Astrocyte of the spinal cord (primary cell): ENCODE data around the gene CD99L2.

ENCODE experiments used
- DNase-seq: peaks from one replicate; pipeline ENCODE4 v3.0.0; 2011; ENCODE audit warnings: low read depth, low spot score
- H3K4me3 ChIP-seq: 2 replicates; pipeline ENCODE4 v1.5.1; 2011; ENCODE audit warnings: low read depth, mild to moderate bottlenecking, low read length, moderate library complexity
- in situ Hi-C: cut with HindIII; loops from 2 replicates; pipeline ENCODE4 v1.10.0; 2017; ENCODE audit warnings: low sequenced_read_pairs
- TF ChIP-seq, protein P1 (sequence below): IDR thresholded peaks from 2 replicates; pipeline ENCODE4 v1.5.1; 2012; ENCODE audit warnings: low read depth, mild to moderate bottlenecking, low read length, inconsistent platforms

CD99L2 gene

DNA sequence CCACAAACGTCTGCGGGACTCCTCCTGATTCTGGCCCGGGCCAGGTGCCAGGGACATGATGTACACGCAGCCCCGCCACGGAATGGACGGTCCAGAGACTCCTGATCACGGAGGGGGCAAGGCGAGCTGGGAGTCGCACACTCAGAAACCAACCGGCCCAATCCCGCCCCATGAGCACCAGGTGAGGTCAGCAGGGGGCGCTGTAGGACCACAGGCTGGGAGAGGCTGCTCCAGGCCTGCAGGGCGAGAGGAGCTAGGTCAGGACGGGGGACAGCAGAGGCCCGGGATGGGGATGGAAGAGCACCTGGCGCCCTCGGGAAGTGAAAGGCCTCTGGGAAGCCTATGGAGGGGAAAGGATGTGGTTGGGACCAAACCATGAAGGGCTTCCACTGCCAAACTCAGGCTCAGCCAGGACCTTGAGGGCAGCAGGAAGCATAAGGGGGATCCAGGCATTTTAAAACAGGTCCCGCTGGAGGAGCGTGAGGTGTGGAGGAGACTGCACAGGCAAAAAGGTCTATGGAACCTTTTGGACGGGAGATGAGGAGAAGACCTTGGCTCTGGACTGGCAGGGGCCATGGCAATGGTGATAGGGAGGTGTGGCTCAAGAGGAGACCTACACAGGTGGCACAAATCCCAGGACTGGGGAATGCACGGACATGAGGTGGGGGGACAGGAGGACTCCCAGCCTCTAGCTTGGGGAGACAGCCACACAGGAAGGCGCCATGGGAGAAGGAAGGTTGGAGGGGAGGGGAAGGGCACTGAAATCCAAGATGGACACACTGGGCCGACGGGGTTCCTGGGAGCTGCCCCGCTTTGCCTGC, 126.1 kb downstream of the CD99L2 start:
- H3K4me3 ChIP-seq, result no peak overlapping the region
- peak; percentile 50 for DNase-seq
- TF ChIP-seq, protein P1, sequence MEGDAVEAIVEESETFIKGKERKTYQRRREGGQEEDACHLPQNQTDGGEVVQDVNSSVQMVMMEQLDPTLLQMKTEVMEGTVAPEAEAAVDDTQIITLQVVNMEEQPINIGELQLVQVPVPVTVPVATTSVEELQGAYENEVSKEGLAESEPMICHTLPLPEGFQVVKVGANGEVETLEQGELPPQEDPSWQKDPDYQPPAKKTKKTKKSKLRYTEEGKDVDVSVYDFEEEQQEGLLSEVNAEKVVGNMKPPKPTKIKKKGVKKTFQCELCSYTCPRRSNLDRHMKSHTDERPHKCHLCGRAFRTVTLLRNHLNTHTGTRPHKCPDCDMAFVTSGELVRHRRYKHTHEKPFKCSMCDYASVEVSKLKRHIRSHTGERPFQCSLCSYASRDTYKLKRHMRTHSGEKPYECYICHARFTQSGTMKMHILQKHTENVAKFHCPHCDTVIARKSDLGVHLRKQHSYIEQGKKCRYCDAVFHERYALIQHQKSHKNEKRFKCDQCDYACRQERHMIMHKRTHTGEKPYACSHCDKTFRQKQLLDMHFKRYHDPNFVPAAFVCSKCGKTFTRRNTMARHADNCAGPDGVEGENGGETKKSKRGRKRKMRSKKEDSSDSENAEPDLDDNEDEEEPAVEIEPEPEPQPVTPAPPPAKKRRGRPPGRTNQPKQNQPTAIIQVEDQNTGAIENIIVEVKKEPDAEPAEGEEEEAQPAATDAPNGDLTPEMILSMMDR, result peak; percentile 73
- in situ Hi-C loops, result loop anchor here (25.0 kb wide), 1 partner anchor 315 kb away; no protein-coding TSS in a partner anchor

DNA sequence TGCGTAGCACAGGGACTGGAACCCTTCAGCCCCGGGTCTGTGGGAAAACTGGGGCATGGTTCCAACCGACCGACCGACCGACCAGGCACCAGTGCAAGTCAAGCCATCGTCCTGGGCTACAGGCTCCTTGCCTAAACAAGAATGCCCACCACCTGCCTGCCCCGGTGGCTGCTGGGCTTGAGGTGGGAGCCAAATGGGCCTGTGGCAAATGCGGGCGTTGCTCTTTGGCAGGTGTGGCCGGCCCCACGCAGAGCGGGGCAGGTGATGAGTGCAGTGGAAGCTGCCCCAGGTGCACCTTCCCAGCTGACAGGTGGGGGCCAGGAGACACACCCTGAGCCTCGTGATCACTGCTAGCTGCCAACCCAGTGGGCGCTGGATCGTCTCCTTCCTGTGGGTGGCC, 127.4 kb downstream of the CD99L2 start:
- H3K4me3 ChIP-seq, result no peak overlapping the region
- TF ChIP-seq, protein P1, result no peak
- DNase-seq, result no peak
- in situ Hi-C loops, result loop anchor here (25.0 kb wide), 1 partner anchor 316 kb away; no protein-coding TSS in a partner anchor

DNA sequence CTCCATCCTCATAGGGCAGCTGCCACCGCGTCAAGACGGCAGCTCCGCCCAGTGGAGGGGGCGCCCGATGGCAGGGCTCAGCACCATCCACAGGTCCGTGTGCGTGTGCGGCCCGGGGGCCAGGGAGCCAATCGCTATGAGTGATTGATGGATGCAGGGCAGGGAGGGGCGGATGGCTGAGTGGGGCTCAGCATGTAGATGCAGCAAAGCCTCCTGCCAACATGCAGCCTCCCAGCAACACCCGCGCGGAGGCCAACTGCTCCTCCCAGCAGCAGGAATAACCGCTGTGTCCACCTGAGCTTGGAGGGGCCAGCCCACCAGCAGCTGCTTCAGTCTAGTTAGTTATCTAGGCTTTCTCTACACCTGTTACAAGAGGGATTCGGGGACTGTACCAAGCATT, 127.8 kb downstream of the CD99L2 start:
- TF ChIP-seq, protein P1, result no peak
- H3K4me3 ChIP-seq, result no peak overlapping the region
- DNase-seq, result no peak
- in situ Hi-C loops, result loop anchor here (25.0 kb wide), 1 partner anchor 317 kb away; no protein-coding TSS in a partner anchor

DNA sequence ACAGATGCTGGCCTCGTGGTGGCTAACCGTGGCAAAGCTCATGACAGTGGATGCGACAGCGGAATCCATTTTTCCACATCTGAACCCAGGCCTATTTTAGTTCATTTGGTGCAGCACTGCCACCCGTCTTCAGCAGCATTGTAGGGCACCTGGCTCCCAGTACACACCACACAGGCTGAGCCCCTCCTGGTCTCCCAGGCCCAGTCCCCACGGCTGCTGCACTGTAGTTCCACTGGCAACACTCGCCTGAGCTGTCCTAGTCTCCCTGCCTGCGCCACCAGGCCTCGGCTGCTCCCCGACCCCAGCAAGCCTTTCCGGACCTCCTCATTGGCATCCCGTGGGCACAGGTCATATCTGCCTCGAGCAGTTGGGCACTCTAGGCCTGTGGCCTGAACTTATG, 129.1 kb downstream of the CD99L2 start:
- no peak for DNase-seq
- TF ChIP-seq, protein P1, result no peak

DNA sequence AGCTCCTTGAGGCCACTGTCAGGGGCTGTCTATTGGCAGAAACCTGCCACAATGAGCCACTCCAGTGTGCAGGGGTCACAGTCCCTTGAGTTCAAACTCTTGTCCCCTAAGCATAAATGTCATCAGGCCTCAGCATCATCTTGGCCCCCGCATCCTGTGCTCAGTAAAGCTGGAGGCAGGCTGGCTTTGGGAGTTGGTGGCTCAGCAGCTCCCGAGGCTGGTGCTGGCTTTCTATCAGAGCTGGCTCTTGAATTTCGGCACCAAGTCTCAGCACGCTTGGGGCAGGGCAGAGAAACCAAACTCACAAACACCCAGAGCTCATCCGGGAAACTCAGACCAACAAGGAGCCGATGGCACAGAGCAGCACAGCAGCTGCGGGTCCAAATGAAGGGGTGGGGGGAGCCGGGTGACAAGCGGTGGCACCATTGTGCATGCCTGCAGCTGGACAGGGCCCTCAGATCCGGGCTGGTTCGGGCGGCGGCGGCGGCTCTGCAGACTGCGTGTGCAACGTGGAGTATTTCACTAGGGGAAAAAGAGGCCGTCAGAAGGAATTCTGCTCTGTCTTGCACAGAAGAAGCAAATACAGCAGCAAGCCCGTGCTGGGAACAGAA, 129.8 kb downstream of the CD99L2 start:
- in situ Hi-C loops, result loop anchor here (25.0 kb wide), 1 partner anchor 319 kb away; no protein-coding TSS in a partner anchor
- TF ChIP-seq, protein P1, result no peak
- H3K4me3 ChIP-seq, result no peak overlapping the region
- DNase-seq, result no peak

More for the DNA sequence above, 129.1 kb downstream of the CD99L2 start:
- in situ Hi-C loops, result loop anchor here (25.0 kb wide), 1 partner anchor 318 kb away; no protein-coding TSS in a partner anchor
- no peak overlapping the region for H3K4me3 ChIP-seq

DNA sequence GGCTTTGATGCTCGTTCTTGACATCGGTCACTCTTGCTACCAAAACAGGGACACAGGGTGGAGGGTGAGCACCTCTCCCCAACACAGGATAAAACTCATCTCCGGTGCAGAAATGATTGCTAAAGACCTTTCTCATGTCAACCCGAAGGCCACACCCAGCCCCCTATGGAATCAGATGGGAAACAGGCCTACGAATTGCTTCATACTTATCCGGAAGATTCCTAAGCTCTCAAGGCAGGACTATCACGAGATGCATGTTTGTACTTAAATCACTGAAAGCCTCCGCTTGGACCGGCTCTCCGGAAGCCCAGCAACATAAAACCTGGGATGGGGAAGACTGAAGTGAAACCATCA, 130.4 kb downstream of the CD99L2 start:
- H3K4me3 ChIP-seq, result no peak overlapping the region
- TF ChIP-seq, protein P1, result no peak
- DNase-seq, result no peak
- in situ Hi-C loops, result loop anchor here (25.0 kb wide), 1 partner anchor 319 kb away; no protein-coding TSS in a partner anchor
